GM12892 (cell line): ENCODE data around the gene YAF2.
A peak's percentile ranks its signal among the peaks of the same experiment; 100 is the strongest.
"Not testable (repeated sequence)": the region's sequence is repeated elsewhere in the genome, so short reads cannot be mapped to it uniquely, and the experiment has no call there.

Experiments
- DNase-seq: peaks from one replicate; pipeline ENCODE4 v3.0.0; 2011; ENCODE audit not compliant: insufficient read length
- FAIRE-seq: peaks from 2 replicates; lab custom pipeline; 2011; peaks lifted over from hg19 to GRCh38; lab: Jason Lieb, UNC
- POLR2A ChIP-seq: IDR thresholded peaks from 2 replicates; pipeline ENCODE4 v1.6.1; 2011; ENCODE audit warnings: low read depth, low read length, control low read depth
- POLR2AphosphoS5 ChIP-seq: IDR thresholded peaks from 2 replicates; pipeline ENCODE4 v1.6.1; 2011; ENCODE audit warnings: low read depth, low read length, control low read depth
- TAF1 ChIP-seq: IDR thresholded peaks from 2 replicates; pipeline ENCODE4 v1.6.1; 2011; ENCODE audit warnings: low read depth, mild to moderate bottlenecking, control low read depth, low read length, borderline replicate concordance

Gene YAF2

DNA sequence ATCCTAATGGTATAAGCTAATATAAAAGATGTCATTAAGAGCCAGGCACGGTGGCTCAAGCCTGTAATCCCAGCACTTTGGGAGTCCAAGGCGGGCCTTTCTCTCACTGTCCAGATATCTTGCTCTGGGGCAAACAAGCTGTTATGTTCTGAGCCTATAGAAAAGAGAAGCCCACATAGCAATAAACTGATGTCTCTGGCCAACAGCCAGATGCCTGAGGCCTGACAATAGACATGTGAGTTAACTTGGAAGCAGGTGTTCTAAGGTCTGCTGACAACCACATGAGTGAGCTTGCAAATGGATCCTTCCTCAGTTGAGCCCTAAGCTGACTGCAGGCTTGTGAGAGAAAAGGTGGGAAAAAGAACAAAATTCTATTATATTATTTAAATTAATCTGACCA, 25.0 kb downstream of the YAF2 start:
- no peak for FAIRE-seq
- no peak for DNase-seq
- TF ChIP-seq POLR2A: no peak
- TF ChIP-seq TAF1: no peak
- no peak for TF ChIP-seq POLR2AphosphoS5

DNA sequence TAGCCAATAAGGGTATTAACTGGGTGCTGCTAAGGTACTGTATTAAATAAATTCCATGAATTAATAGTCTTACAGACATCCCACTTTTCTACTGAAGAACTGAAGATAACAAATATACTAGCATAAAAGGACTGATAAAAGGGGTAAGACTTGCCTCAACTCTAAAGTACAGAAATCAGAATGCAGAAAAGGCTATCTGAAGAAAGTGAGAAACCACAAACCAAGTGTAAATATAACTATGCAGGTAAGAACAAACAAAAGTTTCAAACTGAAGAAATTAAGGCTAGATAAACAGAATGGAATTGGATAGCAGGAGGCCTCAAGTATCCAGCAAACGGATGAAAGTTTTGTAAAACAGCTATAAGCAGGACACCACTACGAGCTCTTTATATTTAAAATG, 29.5 kb downstream of the YAF2 start:
- FAIRE-seq (no peak), DNase-seq (no peak)
- no peak for TF ChIP-seq POLR2A

DNA sequence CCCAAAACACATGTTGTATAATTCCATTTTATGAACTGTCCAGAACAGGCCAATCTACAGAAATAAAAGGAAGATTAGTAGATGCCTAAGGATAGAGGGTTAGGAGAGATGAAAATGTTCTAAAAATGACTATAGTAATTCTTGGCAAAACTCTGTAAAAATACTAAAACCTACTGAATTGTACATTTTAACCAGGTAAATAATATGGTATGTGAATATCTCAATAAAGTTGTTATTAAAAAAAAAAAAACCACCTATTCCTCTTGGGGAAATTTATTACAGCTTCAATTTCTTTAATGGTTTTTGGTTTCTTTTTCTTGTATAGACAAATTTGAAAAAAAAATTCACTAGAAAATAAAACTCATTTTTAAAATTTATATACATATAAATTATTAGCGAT, 33.2 kb downstream of the YAF2 start:
- no peak for FAIRE-seq
- TF ChIP-seq POLR2AphosphoS5: no peak
- TF ChIP-seq POLR2A: no peak
- no peak for TF ChIP-seq TAF1
- no peak for DNase-seq

DNA sequence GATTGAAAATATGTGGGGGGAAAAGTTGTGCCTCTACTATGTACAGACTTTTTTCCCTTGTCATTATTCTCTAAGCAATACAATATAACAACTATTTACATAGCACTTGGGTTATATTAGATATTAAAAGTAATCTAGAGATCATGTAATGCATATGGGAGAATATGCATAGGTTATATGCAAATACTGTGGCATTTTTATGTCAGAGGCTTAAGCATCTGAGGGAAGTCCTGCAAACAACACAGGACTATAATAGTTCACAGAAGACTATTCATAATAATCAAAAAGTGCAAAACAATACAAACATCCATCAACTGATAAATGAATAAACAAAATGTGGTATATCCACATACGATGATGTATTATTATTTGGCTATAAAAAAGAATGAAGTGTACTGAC, 33.7 kb downstream of the YAF2 start:
- TF ChIP-seq POLR2AphosphoS5: no peak
- no peak for TF ChIP-seq POLR2A
- no peak for TF ChIP-seq TAF1
- no peak for DNase-seq
- peak; percentile 79 for FAIRE-seq

DNA sequence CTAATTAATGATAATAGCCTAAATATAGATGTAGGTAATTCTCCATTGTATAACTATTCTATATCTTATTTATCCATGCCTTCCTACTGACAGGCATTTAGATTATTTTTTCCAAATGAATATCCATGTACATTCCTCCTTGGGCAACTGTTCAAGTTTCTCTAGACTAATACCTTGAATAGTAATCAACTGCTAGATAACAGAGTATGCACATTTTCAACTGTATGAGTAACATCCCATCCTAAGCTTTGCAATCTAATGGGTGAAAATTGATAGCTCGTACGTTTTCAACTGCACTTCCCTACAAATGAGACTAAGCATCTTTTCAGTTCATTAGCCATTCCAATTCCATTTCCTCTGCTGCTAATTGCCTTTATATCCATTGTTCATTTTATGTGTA, 37.0 kb downstream of the YAF2 start:
- DNase-seq (no peak), FAIRE-seq (no peak)
- TF ChIP-seq POLR2A (no peak), POLR2AphosphoS5 (no peak), TAF1 (no peak)

DNA sequence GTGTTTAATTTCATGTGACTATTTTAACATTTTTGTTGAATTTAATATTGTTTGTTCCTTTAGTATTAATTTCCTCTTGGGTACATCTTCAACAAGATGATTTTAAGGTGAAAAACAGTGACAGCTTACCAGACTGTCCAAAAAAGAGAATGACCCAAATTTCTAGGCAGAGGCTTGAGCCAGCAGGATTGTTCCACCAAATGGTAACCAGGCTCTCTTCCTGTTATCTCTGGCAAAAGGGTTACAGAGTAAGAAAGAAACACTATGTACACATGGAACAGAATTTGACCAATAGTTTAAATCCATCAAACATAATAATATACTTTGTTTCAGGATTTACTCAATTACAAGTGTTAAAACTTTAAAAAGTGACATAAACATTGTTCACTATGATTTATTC, 39.0 kb downstream of the YAF2 start:
- DNase-seq (no peak), FAIRE-seq (no peak)
- TF ChIP-seq POLR2A: no peak
- no peak for TF ChIP-seq TAF1
- TF ChIP-seq POLR2AphosphoS5: no peak

DNA sequence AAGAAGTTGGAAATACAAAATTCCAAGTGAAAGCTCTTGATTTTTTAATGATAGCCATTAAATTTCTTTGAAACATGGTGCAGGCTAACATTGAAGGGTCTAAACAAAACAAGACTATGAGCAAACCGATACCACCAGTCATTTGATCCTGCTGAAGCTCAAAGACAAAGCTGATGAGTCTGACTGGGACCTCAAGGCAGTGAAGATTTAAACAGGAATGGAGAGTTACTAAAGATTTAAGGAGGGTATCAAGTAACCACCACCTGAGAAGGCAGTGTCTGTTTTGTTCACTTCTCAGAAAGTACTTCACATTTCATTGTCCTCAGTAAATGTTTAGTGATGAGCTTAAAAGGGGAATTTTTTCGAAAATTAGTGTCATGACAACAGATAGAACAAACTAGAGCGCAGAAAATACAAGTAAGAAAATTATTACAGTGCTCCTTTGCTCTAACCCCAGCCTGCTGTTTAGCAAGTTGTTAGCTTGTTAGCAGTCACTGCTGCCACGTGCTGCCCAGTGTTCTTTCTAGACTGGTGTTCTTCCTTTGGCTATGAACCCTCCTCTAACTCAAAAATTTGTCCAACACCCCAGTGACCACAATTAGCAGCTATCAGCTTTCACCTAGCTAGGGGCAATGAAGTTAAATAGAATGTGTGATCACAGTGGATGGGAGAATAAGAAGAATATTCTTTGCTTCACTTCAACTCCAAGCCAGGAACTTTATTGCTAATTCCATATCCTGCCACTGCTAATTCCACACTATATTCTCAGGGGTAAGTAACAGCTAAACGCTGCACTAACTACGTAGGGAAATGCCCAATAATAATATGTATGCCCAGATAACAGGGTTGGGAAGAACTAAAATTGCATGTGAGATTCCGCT, 41.1 kb downstream of the YAF2 start:
- TF ChIP-seq POLR2AphosphoS5 (no peak), POLR2A (no peak), TAF1 (no peak)
- DNase-seq (no peak), FAIRE-seq (no peak)

DNA sequence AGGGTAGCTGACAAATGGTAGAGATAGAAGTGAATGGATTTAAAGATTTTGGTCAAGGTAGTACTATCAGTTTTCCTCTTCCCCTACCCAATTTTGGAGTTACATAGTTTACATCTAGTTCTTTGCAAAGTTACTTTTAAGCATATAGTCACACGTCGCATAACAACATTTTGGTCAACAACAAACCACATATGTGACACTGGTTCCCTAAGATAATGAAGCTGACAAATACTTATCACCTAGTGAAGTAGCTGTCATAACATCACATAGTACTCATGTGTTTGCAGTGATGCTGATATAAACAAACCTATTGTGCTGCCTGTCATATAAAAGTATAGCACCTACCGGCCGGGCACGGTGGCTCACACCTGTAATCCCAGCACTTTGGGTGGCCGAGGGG, 45.4 kb downstream of the YAF2 start:
- TF ChIP-seq POLR2A: no peak
- TF ChIP-seq TAF1: no peak
- TF ChIP-seq POLR2AphosphoS5: no peak

DNA sequence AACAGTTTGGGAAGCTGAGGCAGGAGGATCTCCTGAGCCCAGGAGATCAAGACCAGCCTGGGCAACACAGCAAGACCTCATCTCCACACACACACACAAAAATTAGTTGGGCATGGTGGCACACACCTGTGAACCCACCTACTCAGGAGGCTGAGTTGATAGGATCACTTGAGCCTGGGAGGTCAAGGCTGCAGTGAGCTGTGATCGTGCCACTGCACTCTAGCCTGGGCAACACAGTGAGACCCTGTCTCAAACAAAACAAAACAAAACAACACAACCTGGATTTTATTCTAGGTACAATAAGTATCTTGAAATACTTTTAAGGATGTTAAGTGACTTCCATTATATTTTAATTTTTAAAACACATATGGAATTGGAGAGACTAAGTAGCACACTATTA, 45.8 kb downstream of the YAF2 start:
- no peak for FAIRE-seq
- DNase-seq: no peak
- no peak for TF ChIP-seq POLR2AphosphoS5
- TF ChIP-seq POLR2A: no peak
- TF ChIP-seq TAF1: no peak

More for the DNA sequence above, 45.4 kb downstream of the YAF2 start:
- FAIRE-seq: no peak
- DNase-seq: no peak

DNA sequence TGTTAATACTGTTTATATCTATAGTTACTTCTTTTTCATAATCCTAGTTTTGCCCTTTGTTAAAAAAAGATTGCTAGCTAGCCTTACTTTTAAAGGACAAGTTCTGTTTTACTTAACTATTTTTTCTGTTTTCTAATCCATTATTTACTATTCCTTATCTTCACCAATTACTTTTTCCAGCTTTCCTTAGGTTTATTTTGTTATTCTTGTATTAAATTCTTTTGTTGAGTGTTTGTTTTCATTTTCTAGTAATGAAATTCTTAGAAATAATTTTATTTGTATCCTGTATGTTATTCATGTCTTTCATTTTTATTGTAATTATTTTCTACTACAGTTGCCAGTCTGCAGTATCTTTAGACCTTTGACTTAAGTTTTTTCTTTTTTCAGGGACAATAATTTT, 47.7 kb downstream of the YAF2 start:
- TF ChIP-seq TAF1: no peak
- no peak for TF ChIP-seq POLR2AphosphoS5
- TF ChIP-seq POLR2A: no peak
- FAIRE-seq (no peak), DNase-seq (no peak)

DNA sequence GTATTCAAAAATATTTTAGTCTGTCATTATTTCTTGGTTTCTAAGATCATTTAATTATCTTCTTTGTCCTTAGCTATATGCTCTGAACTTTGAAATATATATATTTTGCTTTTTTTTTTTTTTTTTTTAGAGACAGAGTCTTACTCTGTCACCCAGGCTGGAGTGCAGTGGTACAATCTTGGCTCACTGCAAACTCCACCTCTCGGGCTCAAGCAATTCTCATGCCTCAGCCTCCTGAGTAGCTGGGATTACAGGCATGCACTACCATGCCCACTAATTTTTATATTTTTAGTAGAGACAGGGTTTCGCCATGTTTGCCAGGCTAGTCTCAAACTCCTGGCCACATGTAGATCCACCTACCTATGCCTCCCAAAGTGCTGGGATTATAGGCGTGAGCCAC, 49.8 kb downstream of the YAF2 start:
- DNase-seq, FAIRE-seq: not testable (repeated sequence)

DNA sequence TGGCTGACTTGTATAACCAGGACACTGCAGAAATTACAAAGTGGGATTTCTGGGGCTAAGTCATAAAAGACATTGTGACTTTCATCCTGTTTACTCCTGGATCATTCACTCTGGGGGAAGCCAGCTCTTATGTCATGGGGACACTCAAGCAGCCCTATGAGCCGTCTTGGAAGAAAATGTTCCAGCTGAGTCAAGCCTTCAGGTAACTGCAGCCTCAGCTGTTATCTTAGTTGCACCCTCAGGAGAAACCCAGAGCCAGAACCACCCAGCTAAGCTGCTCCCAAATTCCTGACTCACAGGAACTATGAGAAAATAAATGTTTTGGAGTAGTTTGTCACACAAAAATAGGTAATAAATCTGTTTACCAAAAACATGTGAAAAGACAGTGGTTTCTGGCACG, 50.2 kb downstream of the YAF2 start:
- FAIRE-seq (peak; percentile 51), DNase-seq (no peak)
- TF ChIP-seq POLR2AphosphoS5 (no peak), POLR2A (no peak), TAF1 (no peak)

DNA sequence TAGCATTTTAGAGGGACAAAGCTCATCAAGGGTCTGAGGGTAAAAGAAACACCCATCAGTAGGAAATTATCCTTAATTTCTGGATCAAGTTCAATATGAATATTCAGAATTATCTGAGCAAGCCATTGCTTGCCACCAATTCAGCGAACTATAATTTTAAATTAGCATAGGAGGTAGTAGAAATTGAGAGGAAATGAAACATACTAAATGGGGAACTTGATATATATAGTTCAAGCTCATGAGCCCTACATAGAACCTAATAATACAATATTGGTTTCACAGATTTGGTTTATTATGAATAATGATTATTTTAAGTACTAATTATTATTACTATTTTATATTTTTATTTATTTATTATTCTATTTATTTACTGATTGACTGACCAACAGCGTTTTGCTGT, 51.3 kb downstream of the YAF2 start:
- DNase-seq: no peak
- no peak for FAIRE-seq
- TF ChIP-seq POLR2AphosphoS5 (no peak), POLR2A (no peak), TAF1 (no peak)
